Panc1 (cell line): ENCODE results near the gene PFN1. TPM values are rescaled to one million over a fixed set of nuclear protein-coding genes. Genes with fewer than 3 reads are reported as not detected.

Experiments
- ATAC-seq: fragments of 200-7000 bp; cut with Tn5 transposase; 2 replicates; pipeline ENCODE4 v1.9.1; 2020; ENCODE audit warnings: mild to moderate bottlenecking, moderate library complexity
- BruUV-seq: library from RNA; stranded (reverse); fragments of 400-500 nt; replicated peaks from 2 replicates; lab custom pipeline; 2021; lab: Mats Ljungman, UMichigan
- CTCF ChIA-PET: fragments of 300-600 bp; sonication (Branson Sonifier 250); formaldehyde crosslinking; loops from one replicate; lab custom pipeline; 2022; ENCODE audit warnings: antibody characterized with exemption; lab: Charles Lee
- POLR2A ChIA-PET: fragments of 300-600 bp; sonication (Branson Sonifier 250); formaldehyde crosslinking; loops from one replicate; lab custom pipeline; 2022; ENCODE audit warnings: antibody characterized with exemption; lab: Charles Lee
- DNase-seq: peaks from one replicate; pipeline ENCODE4 v3.0.0-alpha.2; 2010; ENCODE audit warnings: low read depth, low spot score
- H3K27ac ChIP-seq: 2 replicates; pipeline ENCODE4 v1.5.1; 2011; ENCODE audit warnings: mild to moderate bottlenecking, low read length, inconsistent platforms
- H3K27me3 ChIP-seq: fragments of 200-500 bp; sonication (Bioruptor generic); 2 replicates; pipeline ENCODE4 v1.6.0; 2014; ENCODE audit warnings: low read length, inconsistent platforms; ENCODE audit not compliant: control insufficient read depth, insufficient read depth
- H3K36me3 ChIP-seq: fragments of 200-500 bp; sonication (Bioruptor generic); 2 replicates; pipeline ENCODE4 v1.5.1; 2014; ENCODE audit warnings: inconsistent platforms, mild to moderate bottlenecking, low read length, moderate library complexity; ENCODE audit not compliant: control insufficient read depth, insufficient read depth
- H3K4me1 ChIP-seq: 2 replicates; pipeline ENCODE4 v1.5.1; 2011; ENCODE audit warnings: inconsistent platforms, mild to moderate bottlenecking, low read length, moderate library complexity; ENCODE audit not compliant: control insufficient read depth, insufficient read depth
- H3K4me3 ChIP-seq, 2 experiments: 2 replicates each; pipeline ENCODE4 v1.5.1; 2011 to 2012; ENCODE audit warnings: low read depth in 2 of 2, low read length in 2 of 2, mild to moderate bottlenecking in 2 of 2, inconsistent platforms in 1 of 2, moderate library complexity in 1 of 2
- H3K9me3 ChIP-seq: fragments of 200-500 bp; sonication (Bioruptor generic); 2 replicates; pipeline ENCODE4 v1.5.1; 2014; ENCODE audit warnings: low read depth, mild to moderate bottlenecking, inconsistent platforms, low read length, moderate library complexity; ENCODE audit not compliant: control insufficient read depth, insufficient read depth
- CTCF ChIP-seq: fragments of 450-650 bp; IDR thresholded peaks from 2 replicates; pipeline ENCODE4 v1.5.1; 2017; ENCODE audit warnings: mild to moderate bottlenecking
- POLR2AphosphoS5 ChIP-seq: IDR thresholded peaks from 2 replicates; pipeline ENCODE4 v1.6.1; 2012; ENCODE audit warnings: mild to moderate bottlenecking, low read depth, low read length, moderate library complexity
- SIN3A ChIP-seq: IDR thresholded peaks from 2 replicates; pipeline ENCODE4 v1.6.1; 2012; ENCODE audit warnings: low read depth, mild to moderate bottlenecking, low read length, moderate library complexity, borderline replicate concordance; ENCODE audit not compliant: insufficient read depth
- TCF7L2 ChIP-seq: IDR thresholded peaks from 2 replicates; pipeline ENCODE4 v1.6.1; 2011; ENCODE audit warnings: mild to moderate bottlenecking, low read depth, low read length, inconsistent platforms
- in situ Hi-C: cut with HindIII; loops from 2 replicates; pipeline ENCODE4 v1.10.0; 2016; ENCODE audit warnings: low sequenced_read_pairs, low pct_unique_long_range_greater_than_20kb
- intact Hi-C: fragments of 100-400 bp; cut with micrococcal nuclease; formaldehyde crosslinking; loops from one replicate; pipeline ENCODE4 v1.10.0; 2022; ENCODE audit not compliant: unreplicated experiment
- total RNA-seq: library from RNA; stranded (reverse); gene quantifications from one replicate; pipeline ENCODE4 v1.2.1, GENCODE V29; 2021; ENCODE audit not compliant: unreplicated experiment
- TF ChIP-seq, protein P1 (sequence below), 2 experiments: IDR thresholded peaks; 2 replicates each; pipeline ENCODE4 v1.6.1; 2011 to 2012; ENCODE audit warnings: low read depth in 2 of 2, control low read depth in 1 of 2, low read length in 1 of 2, mild to moderate bottlenecking in 1 of 2, moderate library complexity in 1 of 2; ENCODE audit not compliant: insufficient read depth in 1 of 2

Gene PFN1
- total RNA-seq, 1 experiment from 2014 or later = 1,074 TPM

DNA sequence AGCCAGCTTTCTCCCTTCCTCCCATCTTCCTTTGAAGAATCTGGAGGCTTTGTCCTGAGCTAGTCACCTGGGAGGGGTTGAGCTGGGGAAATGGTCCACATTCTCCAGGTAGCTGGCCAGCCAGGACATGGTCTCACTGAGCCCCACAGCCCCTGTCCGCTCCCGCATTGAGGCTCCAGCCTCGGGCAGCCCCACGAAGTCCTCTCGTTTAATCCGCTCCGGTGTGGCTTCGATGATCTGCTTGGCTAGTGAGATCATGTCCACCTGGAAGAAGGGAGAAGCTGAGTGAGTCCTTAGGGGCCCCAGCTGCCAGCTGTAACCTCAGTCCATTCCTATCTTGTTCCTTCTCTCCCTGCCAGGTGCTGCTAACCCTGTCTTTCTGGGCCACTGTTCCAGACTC is 21.9 kb upstream of the PFN1 start:
- no TSS peak for BruUV-seq
- Histone ChIP-seq H3K9me3 (no peaks in the 10 kb centered on the region), H3K4me3 (no peak overlapping the region), H3K4me1 (peaks cover 15% of the 10 kb centered on the region), H3K27ac (peak overlapping the region; percentile 97; the same call in 1 of the 2 replicates), H3K27me3 (no peaks in the 10 kb centered on the region), H3K36me3 (no peaks in the 10 kb centered on the region)
- in situ Hi-C loops (no loop called here), intact Hi-C loops (no loop called here)
- TF ChIP-seq SIN3A = no peak
- TF ChIP-seq, protein P1, sequence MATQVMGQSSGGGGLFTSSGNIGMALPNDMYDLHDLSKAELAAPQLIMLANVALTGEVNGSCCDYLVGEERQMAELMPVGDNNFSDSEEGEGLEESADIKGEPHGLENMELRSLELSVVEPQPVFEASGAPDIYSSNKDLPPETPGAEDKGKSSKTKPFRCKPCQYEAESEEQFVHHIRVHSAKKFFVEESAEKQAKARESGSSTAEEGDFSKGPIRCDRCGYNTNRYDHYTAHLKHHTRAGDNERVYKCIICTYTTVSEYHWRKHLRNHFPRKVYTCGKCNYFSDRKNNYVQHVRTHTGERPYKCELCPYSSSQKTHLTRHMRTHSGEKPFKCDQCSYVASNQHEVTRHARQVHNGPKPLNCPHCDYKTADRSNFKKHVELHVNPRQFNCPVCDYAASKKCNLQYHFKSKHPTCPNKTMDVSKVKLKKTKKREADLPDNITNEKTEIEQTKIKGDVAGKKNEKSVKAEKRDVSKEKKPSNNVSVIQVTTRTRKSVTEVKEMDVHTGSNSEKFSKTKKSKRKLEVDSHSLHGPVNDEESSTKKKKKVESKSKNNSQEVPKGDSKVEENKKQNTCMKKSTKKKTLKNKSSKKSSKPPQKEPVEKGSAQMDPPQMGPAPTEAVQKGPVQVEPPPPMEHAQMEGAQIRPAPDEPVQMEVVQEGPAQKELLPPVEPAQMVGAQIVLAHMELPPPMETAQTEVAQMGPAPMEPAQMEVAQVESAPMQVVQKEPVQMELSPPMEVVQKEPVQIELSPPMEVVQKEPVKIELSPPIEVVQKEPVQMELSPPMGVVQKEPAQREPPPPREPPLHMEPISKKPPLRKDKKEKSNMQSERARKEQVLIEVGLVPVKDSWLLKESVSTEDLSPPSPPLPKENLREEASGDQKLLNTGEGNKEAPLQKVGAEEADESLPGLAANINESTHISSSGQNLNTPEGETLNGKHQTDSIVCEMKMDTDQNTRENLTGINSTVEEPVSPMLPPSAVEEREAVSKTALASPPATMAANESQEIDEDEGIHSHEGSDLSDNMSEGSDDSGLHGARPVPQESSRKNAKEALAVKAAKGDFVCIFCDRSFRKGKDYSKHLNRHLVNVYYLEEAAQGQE (IDR thresholded peaks at IDR 0.05; ENCODE audit: insufficient read depth in 1 of 2, low read depth in 2 of 2, low read length in 1 of 2) = no peak
- TF ChIP-seq TCF7L2 = no peak
- TF ChIP-seq CTCF = no peak
- TF ChIP-seq POLR2AphosphoS5 = no peak
- DNase-seq (no peak), ATAC-seq (no peak)
- POLR2A ChIA-PET = no interaction called here
- CTCF ChIA-PET = no interaction called here

- ATAC-seq (no peak), DNase-seq (no peak)
- POLR2A ChIA-PET = no interaction called here
- CTCF ChIA-PET = no interaction called here
- in situ Hi-C loops (no loop called here), intact Hi-C loops (no loop called here)
- TF ChIP-seq CTCF (no peak), POLR2AphosphoS5 (no peak), TCF7L2 (no peak)
- TF ChIP-seq, protein P1 (IDR thresholded peaks at IDR 0.05; ENCODE audit: insufficient read depth in 1 of 2, low read depth in 2 of 2, low read length in 1 of 2) = peak in 1 of 2 experiments; percentile 51; a peak in 1 of 4 replicates
- no TSS peak for BruUV-seq
- Histone ChIP-seq H3K27ac (peak overlapping the region; percentile 97), H3K4me3 (peak overlapping the region; percentile 66 to 79; a peak in 3 of 4 replicates), H3K4me1 (peaks cover 15% of the 10 kb centered on the region), H3K27me3 (no peaks in the 10 kb centered on the region), H3K9me3 (no peaks in the 10 kb centered on the region), H3K36me3 (no peaks in the 10 kb centered on the region)
Measured at GRCh38 chr17:4969551-4970173, 21.3 kb upstream of the PFN1 start.
